HG03025 (cell line): ENCODE data around the gene PCDH10.
"Not testable (repeated sequence)": the region's sequence is repeated elsewhere in the genome, so short reads cannot be mapped to it uniquely, and the experiment has no call there.

Source experiments
- ATAC-seq: cut with Tn5 transposase; IDR thresholded peaks from one replicate; pipeline ENCODE4 v1.9.1; 2021; ENCODE audit warnings: mild to moderate bottlenecking, moderate library complexity; ENCODE audit not compliant: unreplicated experiment, low FRiP score

The PCDH10 gene

GRCh38 chr4:133208694-133209285, 59.7 kb downstream of the PCDH10 start:
- no peak for ATAC-seq

DNA sequence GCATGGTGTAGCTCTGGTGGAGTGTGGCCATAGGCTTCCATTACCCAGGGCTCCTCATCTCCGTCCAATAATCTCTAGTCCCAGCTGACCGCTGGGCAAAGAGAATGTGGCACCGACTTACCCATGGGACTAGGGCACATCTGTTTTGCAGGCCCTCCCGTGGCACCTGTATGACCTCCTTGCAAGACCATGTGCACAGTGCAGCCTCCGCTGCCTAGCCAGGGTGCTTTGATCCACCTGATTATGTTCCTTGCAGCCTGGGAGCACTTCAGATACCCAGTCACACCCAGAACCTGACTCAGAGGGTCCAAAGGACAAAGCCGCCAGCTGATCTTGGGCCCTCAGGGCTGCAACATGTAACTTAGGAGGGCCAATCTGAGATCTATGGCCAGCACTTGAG, 84.8 kb downstream of the PCDH10 start:
- ATAC-seq, result no peak

DNA sequence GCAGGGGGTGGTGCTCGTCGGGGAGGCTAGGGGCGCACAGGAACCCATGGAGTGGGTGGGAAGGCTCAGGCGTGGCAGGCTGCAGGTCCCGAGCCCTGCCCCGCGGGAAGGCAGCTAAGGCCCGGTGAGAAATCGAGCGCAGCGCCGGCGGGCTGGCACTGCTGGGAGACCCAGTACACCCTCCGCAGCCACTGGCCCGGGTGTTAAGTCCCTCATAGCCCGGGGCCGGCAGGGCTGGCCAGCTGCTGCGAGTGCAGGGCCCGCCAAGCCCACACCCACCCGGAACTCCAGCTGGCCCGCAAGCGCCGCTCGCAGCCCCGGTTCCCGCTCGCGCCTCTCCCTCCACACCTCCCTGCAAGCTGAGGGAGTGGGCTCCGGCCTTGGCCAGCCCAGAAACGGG, 91.4 kb downstream of the PCDH10 start:
- not testable (repeated sequence) for ATAC-seq
